H1 (cell line): ENCODE data around the gene ZNF830.

Experiments
- CREB1 ChIP-seq: IDR thresholded peaks from 2 replicates; pipeline ENCODE4 v1.6.1; 2012; ENCODE audit warnings: inconsistent platforms
- FOSL1 ChIP-seq: IDR thresholded peaks from 2 replicates; pipeline ENCODE4 v1.6.1; 2011; ENCODE audit warnings: mild to moderate bottlenecking, low read depth, low read length, moderate library complexity; ENCODE audit not compliant: insufficient read depth
- GABPA ChIP-seq: IDR thresholded peaks from 2 replicates; pipeline ENCODE4 v1.6.1; 2011; ENCODE audit warnings: mild to moderate bottlenecking, low read length, moderate library complexity, borderline replicate concordance; ENCODE audit not compliant: insufficient read depth
- PHF8 ChIP-seq: fragments of 200-600 bp; sonication (generic); conservative IDR thresholded peaks from 2 replicates; pipeline ENCODE4 v1.7.1; 2012; ENCODE audit warnings: low read depth, mild to moderate bottlenecking, inconsistent platforms, low read length, moderate library complexity
- POLR2AphosphoS5 ChIP-seq: IDR thresholded peaks from 2 replicates; pipeline ENCODE4 v1.6.1; 2011; ENCODE audit warnings: low read depth, low read length
- SIRT6 ChIP-seq: IDR thresholded peaks from one replicate; pipeline ENCODE4 v1.7.1; 2012; ENCODE audit warnings: low read length, inconsistent platforms
- TAF1 ChIP-seq: IDR thresholded peaks from 2 replicates; pipeline ENCODE4 v1.6.1; 2011; ENCODE audit warnings: mild to moderate bottlenecking, low read depth, low read length
- TF ChIP-seq, protein P1 (sequence below), 3 experiments: IDR thresholded peaks; 1 replicate in 2 of 3; 2 replicates in 1 of 3; pipeline versions ENCODE4 v1.5.1 to v1.6.1; 2011; ENCODE audit warnings: low read length in 3 of 3, mild to moderate bottlenecking in 3 of 3, inconsistent platforms in 2 of 3, low read depth in 1 of 3, moderate library complexity in 1 of 3; ENCODE audit not compliant: insufficient read depth in 1 of 3; ENCODE audit errors: control extremely low read depth in 1 of 3

DNA sequence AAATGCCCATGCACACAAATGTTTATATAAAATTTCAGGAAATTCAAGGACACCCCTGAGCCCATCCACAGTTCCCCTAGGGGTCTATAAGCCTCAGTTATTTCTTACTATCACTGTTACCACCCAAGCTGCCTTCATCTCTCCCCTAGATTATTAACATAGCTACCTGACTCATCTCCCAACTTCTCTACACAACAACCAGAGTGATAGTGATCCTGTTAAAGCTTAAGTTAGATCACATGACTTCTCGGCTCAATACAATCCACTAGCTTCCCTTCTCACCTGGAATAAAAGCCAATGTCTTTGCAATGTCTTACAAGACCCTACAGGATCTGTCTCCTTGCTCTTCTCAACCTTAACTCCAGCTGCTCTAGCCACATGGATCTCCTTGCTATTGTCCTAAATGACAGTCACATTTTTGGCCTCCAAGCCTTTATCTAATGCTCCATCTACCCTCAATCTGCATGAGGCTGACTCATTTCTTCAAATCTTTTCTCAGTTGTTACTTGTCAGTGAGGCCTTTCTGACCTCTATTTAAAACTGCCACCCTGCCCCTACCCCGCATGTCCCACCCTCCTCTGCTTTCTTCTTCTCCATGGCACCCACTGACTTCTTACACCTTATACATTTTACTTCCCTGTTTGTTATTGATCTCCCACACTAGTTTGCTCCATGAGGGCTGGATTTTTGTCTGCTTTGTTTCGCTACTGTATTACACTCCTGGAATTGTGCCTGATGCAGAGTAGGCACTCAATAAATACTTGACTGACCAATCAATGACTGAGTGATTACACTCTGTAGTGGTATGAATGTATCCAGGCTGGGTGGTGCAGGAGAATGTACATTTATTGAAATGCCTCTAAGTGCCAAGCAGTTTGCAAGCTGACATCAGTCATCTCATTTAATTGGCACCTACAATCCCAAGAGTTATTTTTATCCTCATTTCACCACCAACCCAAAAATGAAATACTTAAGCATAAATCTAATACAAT lies 13.8 kb downstream of the ZNF830 start:
- TF ChIP-seq POLR2AphosphoS5, result no peak
- TF ChIP-seq TAF1, result no peak
- TF ChIP-seq, protein P1, sequence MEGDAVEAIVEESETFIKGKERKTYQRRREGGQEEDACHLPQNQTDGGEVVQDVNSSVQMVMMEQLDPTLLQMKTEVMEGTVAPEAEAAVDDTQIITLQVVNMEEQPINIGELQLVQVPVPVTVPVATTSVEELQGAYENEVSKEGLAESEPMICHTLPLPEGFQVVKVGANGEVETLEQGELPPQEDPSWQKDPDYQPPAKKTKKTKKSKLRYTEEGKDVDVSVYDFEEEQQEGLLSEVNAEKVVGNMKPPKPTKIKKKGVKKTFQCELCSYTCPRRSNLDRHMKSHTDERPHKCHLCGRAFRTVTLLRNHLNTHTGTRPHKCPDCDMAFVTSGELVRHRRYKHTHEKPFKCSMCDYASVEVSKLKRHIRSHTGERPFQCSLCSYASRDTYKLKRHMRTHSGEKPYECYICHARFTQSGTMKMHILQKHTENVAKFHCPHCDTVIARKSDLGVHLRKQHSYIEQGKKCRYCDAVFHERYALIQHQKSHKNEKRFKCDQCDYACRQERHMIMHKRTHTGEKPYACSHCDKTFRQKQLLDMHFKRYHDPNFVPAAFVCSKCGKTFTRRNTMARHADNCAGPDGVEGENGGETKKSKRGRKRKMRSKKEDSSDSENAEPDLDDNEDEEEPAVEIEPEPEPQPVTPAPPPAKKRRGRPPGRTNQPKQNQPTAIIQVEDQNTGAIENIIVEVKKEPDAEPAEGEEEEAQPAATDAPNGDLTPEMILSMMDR (IDR thresholded peaks at IDR 0.05; ENCODE audit: control extremely low read depth in 1 of 3, insufficient read depth in 1 of 3, low read depth in 1 of 3, low read length in 3 of 3), result no peak
- no peak for TF ChIP-seq SIRT6
- no peak for TF ChIP-seq FOSL1
- TF ChIP-seq PHF8, result no peak
- no peak for TF ChIP-seq CREB1
- no peak for TF ChIP-seq GABPA
